CD4-positive, alpha-beta T cell treated with Interferon alpha-2 for 1 hour (primary cell): ENCODE results near the gene MFGE8.
"Not testable (repeated sequence)": the region's sequence is repeated elsewhere in the genome, so short reads cannot be mapped to it uniquely, and the experiment has no call there.

Source experiments
- DNase-seq, 2 donors: peaks; one replicate each; pipeline ENCODE4 v3.0.0-alpha.2; 2020 to 2022

MFGE8 gene

GRCh38 chr15:88913017-88913849 is at the start of gene MFGE8:
MFGE8 (minus strand) TSS chr15:88913379; CDS start chr15:88913319, 60 bp downstream.
- DNase-seq, result peak; percentile 54 to 71

- no peak for DNase-seq
Measured at GRCh38 chr15:88959445-88959844, 46.3 kb upstream of the MFGE8 start.

GRCh38 chr15:88956906-88957305 is 43.7 kb upstream of the MFGE8 start:
- DNase-seq, result no peak

GRCh38 chr15:88956263-88956662 is 43.1 kb upstream of the MFGE8 start:
- no peak for DNase-seq

- no peak for DNase-seq
Measured at GRCh38 chr15:88954431-88955277, 41.5 kb upstream of the MFGE8 start.

GRCh38 chr15:88950600-88951160 is 37.5 kb upstream of the MFGE8 start:
- DNase-seq, result no peak

- no peak for DNase-seq
Measured at GRCh38 chr15:88949734-88950400, 36.7 kb upstream of the MFGE8 start.

- DNase-seq, result no peak
Measured at GRCh38 chr15:88940110-88940675, 27.0 kb upstream of the MFGE8 start.

- DNase-seq, result no peak
Measured at GRCh38 chr15:88939486-88939806, 26.3 kb upstream of the MFGE8 start.

- no peak for DNase-seq
Measured at GRCh38 chr15:88938802-88939485, 25.8 kb upstream of the MFGE8 start.

- DNase-seq, result not testable (repeated sequence)
Measured at GRCh38 chr15:88934449-88934848, 21.3 kb upstream of the MFGE8 start.

- DNase-seq, result no peak
Measured at GRCh38 chr15:88932875-88933330, 19.7 kb upstream of the MFGE8 start.

- DNase-seq, result no peak
Measured at GRCh38 chr15:88932271-88932874, 19.2 kb upstream of the MFGE8 start.

- no peak for DNase-seq
Measured at GRCh38 chr15:88930579-88930978, 17.4 kb upstream of the MFGE8 start.

- DNase-seq, result not testable (repeated sequence)
Measured at GRCh38 chr15:88929358-88930098, 16.3 kb upstream of the MFGE8 start.

- not testable (repeated sequence) for DNase-seq
Measured at GRCh38 chr15:88928192-88928591, 15.0 kb upstream of the MFGE8 start.

- DNase-seq, result not testable (repeated sequence)
Measured at GRCh38 chr15:88925648-88926047, 12.5 kb upstream of the MFGE8 start.

GRCh38 chr15:88920892-88921435 is 7.8 kb upstream of the MFGE8 start:
- not testable (repeated sequence) for DNase-seq

GRCh38 chr15:88920186-88920891 is 7.2 kb upstream of the MFGE8 start:
- DNase-seq, result no peak

- no peak for DNase-seq
Measured at GRCh38 chr15:88918738-88919137, 5.6 kb upstream of the MFGE8 start.
